Neural cell (in vitro differentiated cells): Measurements from ENCODE around the gene GSK3A. TPM values are rescaled to one million over a fixed set of nuclear protein-coding genes. Genes with fewer than 3 reads are reported as not detected.

ENCODE experiments used
- H2AFZ ChIP-seq: fragments of 200-600, 300-800 bp; sonication (generic), shearing (Covaris generic); 2 replicates; pipeline ENCODE4 v1.6.0; 2014; ENCODE audit warnings: low read depth, mild to moderate bottlenecking, antibody characterized with exemption, low read length, moderate library complexity
- H3F3A ChIP-seq: fragments of 200-600 bp; shearing (Covaris generic); 2 replicates; pipeline ENCODE4 v1.6.1; 2016; ENCODE audit warnings: mild to moderate bottlenecking, moderate library complexity, mixed read lengths, antibody characterized with exemption, low read length; ENCODE audit not compliant: insufficient read depth, poor library complexity, severe bottlenecking
- H3K27ac ChIP-seq: fragments of 200-600, 300-800 bp; sonication (generic), shearing (Covaris generic); 2 replicates; pipeline ENCODE4 v1.5.1; 2014; ENCODE audit warnings: mild to moderate bottlenecking, low read length, moderate library complexity
- H3K27me3 ChIP-seq: fragments of 300-800, 200-600 bp; sonication (generic), shearing (Covaris generic); 2 replicates; pipeline ENCODE4 v1.6.0; 2014; ENCODE audit warnings: mild to moderate bottlenecking, low read depth, low read length, moderate library complexity; ENCODE audit not compliant: insufficient read depth
- H3K36me3 ChIP-seq: fragments of 300-800, 200-600 bp; sonication (generic), shearing (Covaris generic); 2 replicates; pipeline ENCODE4 v1.5.1; 2014; ENCODE audit warnings: mild to moderate bottlenecking, antibody characterized with exemption, low read length, moderate library complexity; ENCODE audit not compliant: insufficient read depth
- H3K4me2 ChIP-seq: fragments of 300-800, 200-600 bp; sonication (generic), shearing (Covaris generic); 2 replicates; pipeline ENCODE4 v1.6.0; 2014; ENCODE audit warnings: mild to moderate bottlenecking, low read length
- H3K4me3 ChIP-seq: fragments of 300-800, 200-600 bp; sonication (generic), shearing (Covaris generic); 2 replicates; pipeline ENCODE4 v1.5.1; 2014; ENCODE audit warnings: mild to moderate bottlenecking, low read length, moderate library complexity
- H3K79me2 ChIP-seq: fragments of 200-600 bp; shearing (Covaris generic); replicated peaks from 2 replicates; pipeline ENCODE4 v1.6.0; 2014; ENCODE audit warnings: mild to moderate bottlenecking, low read length, moderate library complexity; ENCODE audit not compliant: insufficient read depth
- H3K9ac ChIP-seq: fragments of 300-800, 200-600 bp; sonication (generic), shearing (Covaris generic); 2 replicates; pipeline ENCODE4 v1.6.1; 2016; ENCODE audit warnings: mild to moderate bottlenecking, low read length, mixed read lengths
- H3K9me2 ChIP-seq: fragments of 200-600 bp; shearing (Covaris generic); 2 replicates; pipeline ENCODE4 v1.6.1; 2016; ENCODE audit warnings: mild to moderate bottlenecking, low read length, mixed read lengths; ENCODE audit not compliant: insufficient read depth
- H3K9me3 ChIP-seq: fragments of 200-600, 300-800 bp; sonication (generic), shearing (Covaris generic); 2 replicates; pipeline ENCODE4 v1.6.1; 2016; ENCODE audit warnings: mild to moderate bottlenecking, mixed run types, low read length, moderate library complexity, mixed read lengths
- H4K20me1 ChIP-seq: fragments of 200-600 bp; shearing (Covaris generic); 2 replicates; pipeline ENCODE4 v1.6.1; 2016; ENCODE audit warnings: mild to moderate bottlenecking, mixed run types; ENCODE audit not compliant: insufficient read depth
- EP300 ChIP-seq: fragments of 450-650 bp; conservative IDR thresholded peaks from 2 replicates; pipeline ENCODE4 v1.6.1; 2014; ENCODE audit warnings: antibody characterized with exemption, mild to moderate bottlenecking, moderate library complexity; ENCODE audit not compliant: poor library complexity, severe bottlenecking
- EZH2 ChIP-seq: fragments of 200-600, 300-800 bp; shearing (Covaris generic), sonication (generic); IDR thresholded peaks from 2 replicates; pipeline ENCODE4 v1.6.1; 2014; ENCODE audit warnings: antibody characterized with exemption, low read length, borderline replicate concordance, mild to moderate bottlenecking; ENCODE audit not compliant: insufficient read depth, poor library complexity, severe bottlenecking
- MXI1 ChIP-seq: fragments of 450-650 bp; conservative IDR thresholded peaks from 2 replicates; pipeline ENCODE4 v1.6.1; 2014; ENCODE audit warnings: antibody characterized with exemption, mild to moderate bottlenecking; ENCODE audit not compliant: poor library complexity, severe bottlenecking
- POLR2AphosphoS5 ChIP-seq: IDR thresholded peaks from 2 replicates; pipeline ENCODE4 v1.6.1; 2012
- RAD21 ChIP-seq: fragments of 450-650 bp; conservative IDR thresholded peaks from 2 replicates; pipeline ENCODE4 v1.6.1; 2014; ENCODE audit warnings: antibody characterized with exemption, mild to moderate bottlenecking, moderate library complexity
- SMC3 ChIP-seq: fragments of 450-650 bp; conservative IDR thresholded peaks from 2 replicates; pipeline ENCODE4 v1.6.1; 2014; ENCODE audit warnings: antibody characterized with exemption, mild to moderate bottlenecking, moderate library complexity; ENCODE audit not compliant: poor library complexity
- TAF1 ChIP-seq: IDR thresholded peaks from 2 replicates; pipeline ENCODE4 v1.6.1; 2012; ENCODE audit warnings: low read depth
- polyA minus RNA-seq: library from RNA; depleted of rRNA, polyadenylated mRNA; stranded (reverse); fragments of >200 nt; gene quantifications from 2 replicates; pipeline ENCODE4 v1.2.3, GENCODE V29; 2014
- polyA plus RNA-seq: library from polyadenylated mRNA; depleted of rRNA; stranded (reverse); fragments of >200 nt; gene quantifications from 2 replicates; pipeline ENCODE4 v1.2.3, GENCODE V29; 2014
- TF ChIP-seq, protein P1 (sequence below): fragments of 450-650 bp; IDR thresholded peaks from 2 replicates; pipeline ENCODE4 v1.5.1; 2014; ENCODE audit warnings: antibody characterized with exemption, mild to moderate bottlenecking, moderate library complexity; ENCODE audit not compliant: poor library complexity, severe bottlenecking
- TF ChIP-seq, protein P2 (sequence below): IDR thresholded peaks from 2 replicates; pipeline ENCODE4 v1.6.1; 2012; ENCODE audit warnings: borderline replicate concordance

The GSK3A gene
- polyA plus RNA-seq: 25.2 and 25.8 TPM in 2 replicates
- 31.5 and 32.4 TPM in 2 replicates for polyA minus RNA-seq

DNA sequence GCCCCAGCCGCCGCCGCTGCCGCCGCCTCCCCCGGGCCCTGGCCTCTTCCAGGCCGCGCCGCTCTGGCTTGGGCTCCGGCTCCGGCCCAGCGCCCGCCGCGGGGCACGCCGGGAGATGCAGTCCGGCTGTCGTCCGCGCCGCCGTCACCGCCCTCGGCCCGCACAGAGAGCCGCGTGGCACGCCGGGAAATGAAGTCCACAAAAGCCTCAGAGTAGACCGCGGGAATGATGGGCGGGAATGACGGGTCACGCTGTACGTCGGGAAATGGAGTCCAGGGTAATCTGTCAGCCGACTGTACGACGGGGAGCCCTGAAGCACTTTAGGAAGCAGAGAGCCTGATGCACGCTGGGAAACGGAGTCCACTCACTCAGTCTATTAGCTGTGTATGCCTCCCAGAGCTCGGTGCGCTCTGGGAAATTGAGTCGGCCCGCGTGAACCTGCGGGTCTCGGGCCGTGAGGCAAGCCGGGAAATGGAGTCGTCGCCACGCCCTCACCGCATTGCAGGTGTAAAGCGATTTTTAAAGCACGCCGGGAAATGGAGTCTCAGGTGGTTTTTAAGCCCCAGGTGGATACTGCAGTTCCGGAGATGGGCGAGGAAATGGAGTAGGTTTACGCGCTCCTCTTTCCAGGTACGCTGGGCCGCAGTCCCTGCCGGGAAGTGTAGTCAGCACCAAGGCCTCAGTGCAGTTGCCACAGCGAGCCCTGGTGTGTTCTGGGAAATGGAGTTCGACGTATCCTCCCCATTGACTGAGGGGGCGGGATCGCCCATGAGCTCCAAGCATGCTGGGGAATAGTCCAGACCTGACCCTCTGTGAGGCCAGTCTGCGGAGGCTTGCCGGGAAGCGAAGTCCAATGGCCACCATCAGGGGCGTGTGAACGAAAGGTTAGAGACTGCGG is at the start of gene GSK3A:
Gene GSK3A (minus strand): TSS at position 91 of the 898 bp plus-strand sequence. CDS start 137 bp downstream, outside the sequence.
- no peaks in the 10 kb centered on the region for H3K36me3 ChIP-seq

DNA sequence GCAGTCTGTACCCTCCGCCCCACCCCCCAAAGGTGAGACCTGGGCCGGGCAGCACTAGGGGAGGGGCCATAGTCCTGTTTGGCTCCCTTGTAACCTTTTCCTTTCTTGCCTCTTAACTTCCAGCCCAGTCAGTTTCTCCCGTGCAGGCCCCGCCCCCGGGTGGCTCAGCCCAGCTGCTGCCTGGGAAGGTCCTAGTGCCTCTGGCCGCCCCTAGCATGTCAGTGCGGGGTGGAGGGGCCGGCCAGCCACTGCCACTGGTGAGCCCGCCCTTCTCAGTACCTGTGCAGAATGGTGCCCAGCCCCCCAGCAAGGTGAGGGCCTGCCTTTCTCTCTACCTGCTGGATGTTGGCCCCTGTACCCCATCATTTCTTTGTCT is 49.0 kb upstream of the GSK3A start:
- no peak overlapping the region for H2AFZ ChIP-seq
- H3K36me3 ChIP-seq: peaks cover 6% of the 10 kb centered on the region
- TF ChIP-seq, protein P1, sequence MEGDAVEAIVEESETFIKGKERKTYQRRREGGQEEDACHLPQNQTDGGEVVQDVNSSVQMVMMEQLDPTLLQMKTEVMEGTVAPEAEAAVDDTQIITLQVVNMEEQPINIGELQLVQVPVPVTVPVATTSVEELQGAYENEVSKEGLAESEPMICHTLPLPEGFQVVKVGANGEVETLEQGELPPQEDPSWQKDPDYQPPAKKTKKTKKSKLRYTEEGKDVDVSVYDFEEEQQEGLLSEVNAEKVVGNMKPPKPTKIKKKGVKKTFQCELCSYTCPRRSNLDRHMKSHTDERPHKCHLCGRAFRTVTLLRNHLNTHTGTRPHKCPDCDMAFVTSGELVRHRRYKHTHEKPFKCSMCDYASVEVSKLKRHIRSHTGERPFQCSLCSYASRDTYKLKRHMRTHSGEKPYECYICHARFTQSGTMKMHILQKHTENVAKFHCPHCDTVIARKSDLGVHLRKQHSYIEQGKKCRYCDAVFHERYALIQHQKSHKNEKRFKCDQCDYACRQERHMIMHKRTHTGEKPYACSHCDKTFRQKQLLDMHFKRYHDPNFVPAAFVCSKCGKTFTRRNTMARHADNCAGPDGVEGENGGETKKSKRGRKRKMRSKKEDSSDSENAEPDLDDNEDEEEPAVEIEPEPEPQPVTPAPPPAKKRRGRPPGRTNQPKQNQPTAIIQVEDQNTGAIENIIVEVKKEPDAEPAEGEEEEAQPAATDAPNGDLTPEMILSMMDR: no peak
- no peak for TF ChIP-seq EZH2
- TF ChIP-seq RAD21: no peak
- no peak for TF ChIP-seq POLR2AphosphoS5
- TF ChIP-seq EP300: no peak
- TF ChIP-seq SMC3: no peak
- TF ChIP-seq, protein P2, sequence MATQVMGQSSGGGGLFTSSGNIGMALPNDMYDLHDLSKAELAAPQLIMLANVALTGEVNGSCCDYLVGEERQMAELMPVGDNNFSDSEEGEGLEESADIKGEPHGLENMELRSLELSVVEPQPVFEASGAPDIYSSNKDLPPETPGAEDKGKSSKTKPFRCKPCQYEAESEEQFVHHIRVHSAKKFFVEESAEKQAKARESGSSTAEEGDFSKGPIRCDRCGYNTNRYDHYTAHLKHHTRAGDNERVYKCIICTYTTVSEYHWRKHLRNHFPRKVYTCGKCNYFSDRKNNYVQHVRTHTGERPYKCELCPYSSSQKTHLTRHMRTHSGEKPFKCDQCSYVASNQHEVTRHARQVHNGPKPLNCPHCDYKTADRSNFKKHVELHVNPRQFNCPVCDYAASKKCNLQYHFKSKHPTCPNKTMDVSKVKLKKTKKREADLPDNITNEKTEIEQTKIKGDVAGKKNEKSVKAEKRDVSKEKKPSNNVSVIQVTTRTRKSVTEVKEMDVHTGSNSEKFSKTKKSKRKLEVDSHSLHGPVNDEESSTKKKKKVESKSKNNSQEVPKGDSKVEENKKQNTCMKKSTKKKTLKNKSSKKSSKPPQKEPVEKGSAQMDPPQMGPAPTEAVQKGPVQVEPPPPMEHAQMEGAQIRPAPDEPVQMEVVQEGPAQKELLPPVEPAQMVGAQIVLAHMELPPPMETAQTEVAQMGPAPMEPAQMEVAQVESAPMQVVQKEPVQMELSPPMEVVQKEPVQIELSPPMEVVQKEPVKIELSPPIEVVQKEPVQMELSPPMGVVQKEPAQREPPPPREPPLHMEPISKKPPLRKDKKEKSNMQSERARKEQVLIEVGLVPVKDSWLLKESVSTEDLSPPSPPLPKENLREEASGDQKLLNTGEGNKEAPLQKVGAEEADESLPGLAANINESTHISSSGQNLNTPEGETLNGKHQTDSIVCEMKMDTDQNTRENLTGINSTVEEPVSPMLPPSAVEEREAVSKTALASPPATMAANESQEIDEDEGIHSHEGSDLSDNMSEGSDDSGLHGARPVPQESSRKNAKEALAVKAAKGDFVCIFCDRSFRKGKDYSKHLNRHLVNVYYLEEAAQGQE: no peak
- TF ChIP-seq TAF1: no peak

More for the DNA sequence above, at the start of gene GSK3A:
- no peaks in the 10 kb centered on the region for H4K20me1 ChIP-seq
- no peaks in the 10 kb centered on the region for H3K9me2 ChIP-seq
- H3K9me3 ChIP-seq: no peaks in the 10 kb centered on the region
- peak within 1 kb of the TSS; percentile 56 for H3K4me2 ChIP-seq
- peak within 1 kb of the TSS; percentile 74 for H3K27ac ChIP-seq
- H2AFZ ChIP-seq: no peak within 1 kb of the TSS
- H3K9ac ChIP-seq: peak within 1 kb of the TSS; percentile 88
- H3F3A ChIP-seq: no peaks in the 10 kb centered on the region
- no peaks in the 10 kb centered on the region for H3K27me3 ChIP-seq
- H3K79me2 ChIP-seq: peaks cover 22% of the 10 kb centered on the region
- peak within 1 kb of the TSS; percentile 93 for H3K4me3 ChIP-seq
- no peak for TF ChIP-seq EZH2
- TF ChIP-seq, protein P1: no peak
- TF ChIP-seq SMC3: peak; percentile 34
- peak; percentile 78 for TF ChIP-seq EP300
- TF ChIP-seq RAD21: no peak
- peak; percentile 72 for TF ChIP-seq POLR2AphosphoS5
- peak; percentile 72 for TF ChIP-seq TAF1
- TF ChIP-seq, protein P2: peak; percentile 44
- peak; percentile 82 for TF ChIP-seq MXI1

More for the DNA sequence above, 49.0 kb upstream of the GSK3A start:
- peaks cover 6% of the 10 kb centered on the region for H4K20me1 ChIP-seq
- H3K27ac ChIP-seq: no peak overlapping the region
- no peak overlapping the region for H3K4me3 ChIP-seq
- no peak overlapping the region for H3K4me2 ChIP-seq
- H3K9me2 ChIP-seq: no peaks in the 10 kb centered on the region
- no peaks in the 10 kb centered on the region for H3F3A ChIP-seq
- peaks cover under 1% of the 10 kb centered on the region for H3K79me2 ChIP-seq
- no peaks in the 10 kb centered on the region for H3K9me3 ChIP-seq
- H3K9ac ChIP-seq: no peak overlapping the region
- H3K27me3 ChIP-seq: no peaks in the 10 kb centered on the region
